ENCODE measurements around the gene MTIF2. TPM values are rescaled to one million over a fixed set of nuclear protein-coding genes. Genes with fewer than 3 reads are reported as not detected.
A peak's percentile ranks its signal among the peaks of the same experiment; 100 is the strongest.

MTIF2 gene
- polyA plus RNA-seq, 3 donors, result 8.1 to 12.5 (median 11.7) TPM

DNA sequence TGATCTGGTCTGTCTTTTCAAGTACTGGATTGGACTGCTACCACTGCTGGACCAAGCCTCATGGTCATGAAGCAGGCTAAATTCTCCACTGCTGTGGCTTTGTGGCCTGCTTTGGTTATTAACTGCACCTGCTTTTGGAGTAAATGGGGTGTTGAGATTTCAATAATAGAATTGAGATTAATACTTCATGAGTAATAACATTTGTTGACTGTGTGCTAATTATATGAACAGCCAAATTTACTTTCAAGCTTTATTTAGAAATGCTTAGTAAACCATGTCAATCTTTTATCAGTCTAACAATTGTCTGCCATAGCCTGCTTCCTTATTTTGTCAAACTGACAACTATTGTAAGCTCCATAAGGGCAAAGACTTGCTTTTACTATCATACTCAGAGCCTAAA lies 27.4 kb upstream of the MTIF2 start:
- peaks cover 13% of the 10 kb centered on the region for H3K4me1 Mint-ChIP-seq
- no peaks in the 10 kb centered on the region for H3K27me3 Mint-ChIP-seq (ENCODE audit: low read depth in 3 of 3)
- Histone ChIP-seq H2AFZ (ENCODE audit: insufficient read depth, low read depth, low read length, poor library complexity, severe bottlenecking) (no peak overlapping the region), H3K4me1 (ENCODE audit: control insufficient read depth in 1 of 2, insufficient read depth in 2 of 2, low read length in 2 of 2) (peaks cover 6 to 10% of the 10 kb centered on the region in 2 donors), H3K4me3 (replicated peaks in 1 of 3; ENCODE audit: low read depth in 2 of 3, low read length in 3 of 3) (no peak overlapping the region), H3K27me3 (ENCODE audit: control insufficient read depth in 2 of 2, insufficient read depth in 2 of 2, low read length in 2 of 2) (no peaks in the 10 kb centered on the region), H4K20me1 (ENCODE audit: insufficient read depth, low read length) (no peaks in the 10 kb centered on the region), H3K4me2 (replicated peaks; ENCODE audit: extremely low read depth, low read length, poor library complexity, severe bottlenecking) (no peak overlapping the region), H3K27ac (ENCODE audit: low read depth in 1 of 2, low read length in 2 of 2) (no peak overlapping the region), H3K79me2 (ENCODE audit: insufficient read depth, low read length) (no peaks in the 10 kb centered on the region), H3K9me3 (replicated peaks in 1 of 2; ENCODE audit: control insufficient read depth in 1 of 2, insufficient read depth in 1 of 2, low read length in 2 of 2) (no peaks in the 10 kb centered on the region), H3K36me3 (replicated peaks in 1 of 2; ENCODE audit: control insufficient read depth in 1 of 2, insufficient read depth in 2 of 2, low read length in 2 of 2) (peaks cover 61 to 78% of the 10 kb centered on the region in 2 donors), H3K9ac (ENCODE audit: insufficient read depth, low read length, poor library complexity, severe bottlenecking) (no peak overlapping the region)
- peak overlapping the region in 2 of 7 donors; percentile 22 to 68 for H3K27ac Mint-ChIP-seq
- no peak for TF ChIP-seq CTCF (IDR thresholded peaks at IDR 0.05)
- no peak overlapping the region for H3K4me3 Mint-ChIP-seq
- no peak for DNase-seq
- no peaks in the 10 kb centered on the region for H3K9me3 Mint-ChIP-seq
- H3K36me3 Mint-ChIP-seq, result peaks cover 41 to 53% of the 10 kb centered on the region in 2 donors
- intact Hi-C loops (cut with micrococcal nuclease), result no loop called here

DNA sequence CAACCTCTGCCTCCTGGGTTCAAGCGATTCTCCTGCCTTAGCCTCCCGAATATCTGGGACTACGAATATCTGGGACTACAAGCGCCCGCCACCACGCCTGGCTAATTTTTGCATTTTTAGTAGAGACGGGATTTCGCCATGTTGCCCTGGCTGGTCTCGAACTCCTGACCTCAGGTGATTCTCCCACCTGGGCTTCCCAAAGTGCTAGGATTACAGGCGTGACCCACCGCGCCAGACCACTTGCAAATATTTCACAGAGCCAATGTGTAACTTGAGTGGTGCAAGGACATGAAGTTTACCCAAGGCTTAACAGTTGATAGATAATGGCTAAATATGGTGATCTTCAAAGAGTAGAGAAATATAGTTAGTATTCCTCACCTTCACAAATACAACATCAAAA lies 14.1 kb upstream of the MTIF2 start:
- Mint-ChIP-seq H3K27ac (peak overlapping the region in 1 of 7 donors; percentile 30), H3K4me1 (peaks cover 14% of the 10 kb centered on the region)

More for the DNA sequence above, 14.1 kb upstream of the MTIF2 start:
- Histone ChIP-seq H3K9me3 (replicated peaks in 1 of 2; ENCODE audit: control insufficient read depth in 1 of 2, insufficient read depth in 1 of 2, low read length in 2 of 2) (no peaks in the 10 kb centered on the region), H3K4me2 (replicated peaks; ENCODE audit: extremely low read depth, low read length, poor library complexity, severe bottlenecking) (no peak overlapping the region), H4K20me1 (ENCODE audit: insufficient read depth, low read length) (no peaks in the 10 kb centered on the region), H3K27me3 (ENCODE audit: control insufficient read depth in 2 of 2, insufficient read depth in 2 of 2, low read length in 2 of 2) (no peaks in the 10 kb centered on the region), H3K36me3 (replicated peaks in 1 of 2; ENCODE audit: control insufficient read depth in 1 of 2, insufficient read depth in 2 of 2, low read length in 2 of 2) (peaks cover 15 to 22% of the 10 kb centered on the region in 2 donors), H2AFZ (ENCODE audit: insufficient read depth, low read depth, low read length, poor library complexity, severe bottlenecking) (peak overlapping the region; percentile 87), H3K4me1 (ENCODE audit: control insufficient read depth in 1 of 2, insufficient read depth in 2 of 2, low read length in 2 of 2) (peaks cover 9 to 11% of the 10 kb centered on the region in 2 donors), H3K27ac (ENCODE audit: low read depth in 1 of 2, low read length in 2 of 2) (no peak overlapping the region), H3K4me3 (replicated peaks in 1 of 3; ENCODE audit: low read depth in 2 of 3, low read length in 3 of 3) (peak overlapping the region in 1 of 3 experiments; percentile 82), H3K9ac (ENCODE audit: insufficient read depth, low read length, poor library complexity, severe bottlenecking) (no peak overlapping the region), H3K79me2 (ENCODE audit: insufficient read depth, low read length) (no peaks in the 10 kb centered on the region)
- TF ChIP-seq CTCF (IDR thresholded peaks at IDR 0.05), result no peak
- intact Hi-C loops (cut with micrococcal nuclease), result no loop called here
- H3K36me3 Mint-ChIP-seq, result peaks cover 12 to 17% of the 10 kb centered on the region in 2 donors
- H3K9me3 Mint-ChIP-seq, result no peaks in the 10 kb centered on the region
- H3K27me3 Mint-ChIP-seq (ENCODE audit: low read depth in 3 of 3), result peaks cover 0 to 4% (median 0%) of the 10 kb centered on the region in 3 donors
- DNase-seq, result no peak
- 98% methylated on average over 12 of the region's 12 CpGs for WGBS (ENCODE audit: insufficient coverage)
- peak overlapping the region in 1 of 2 donors; percentile 94 for H3K4me3 Mint-ChIP-seq
